Activated naive CD4-positive, alpha-beta T cell treated with anti-CD3 and anti-CD28 coated beads for 36 hours (primary cell): ENCODE data around the gene SLC25A36. TPM values are rescaled to one million over a fixed set of nuclear protein-coding genes. Genes with fewer than 3 reads are reported as not detected.
"Not testable (repeated sequence)": the region's sequence is repeated elsewhere in the genome, so short reads cannot be mapped to it uniquely, and the experiment has no call there.

Source experiments
- CTCF ChIA-PET: fragments of 350-600 bp; sonication (Branson Sonifier 250); formaldehyde crosslinking; loops from one replicate; lab custom pipeline; 2021; ENCODE audit warnings: antibody characterized with exemption; lab: Charles Lee
- DNase-seq: peaks from one replicate; pipeline ENCODE4 v3.0.0-alpha.2; 2020
- H3K27ac Mint-ChIP-seq: one replicate; pipeline ENCODE4 v1.8.0; 2021; ENCODE audit warnings: mild to moderate bottlenecking, mixed read lengths
- H3K27me3 Mint-ChIP-seq: one replicate; pipeline ENCODE4 v1.8.0; 2021; ENCODE audit warnings: low read depth, mixed read lengths
- H3K36me3 Mint-ChIP-seq: one replicate; pipeline ENCODE4 v1.8.0; 2021; ENCODE audit warnings: low read depth, mixed read lengths
- H3K4me1 Mint-ChIP-seq: one replicate; pipeline ENCODE4 v1.8.0; 2021; ENCODE audit warnings: low read depth, mixed read lengths
- H3K4me3 Mint-ChIP-seq: one replicate; pipeline ENCODE4 v1.8.0; 2021; ENCODE audit warnings: mild to moderate bottlenecking, moderate library complexity, mixed read lengths
- H3K9me3 Mint-ChIP-seq: one replicate; pipeline ENCODE4 v1.8.0; 2021; ENCODE audit warnings: mixed read lengths
- intact Hi-C: fragments of 100-400 bp; cut with micrococcal nuclease; formaldehyde crosslinking; loops from one replicate; pipeline ENCODE4 v1.15.1; 2023
- total RNA-seq, 2 experiments: library from RNA; stranded (reverse); gene quantifications; one replicate each; pipeline ENCODE4 v1.2.3, GENCODE V29; 2021

Gene SLC25A36
- total RNA-seq, 2 experiments from 2014 or later, result 48.7 to 50.1 TPM

DNA sequence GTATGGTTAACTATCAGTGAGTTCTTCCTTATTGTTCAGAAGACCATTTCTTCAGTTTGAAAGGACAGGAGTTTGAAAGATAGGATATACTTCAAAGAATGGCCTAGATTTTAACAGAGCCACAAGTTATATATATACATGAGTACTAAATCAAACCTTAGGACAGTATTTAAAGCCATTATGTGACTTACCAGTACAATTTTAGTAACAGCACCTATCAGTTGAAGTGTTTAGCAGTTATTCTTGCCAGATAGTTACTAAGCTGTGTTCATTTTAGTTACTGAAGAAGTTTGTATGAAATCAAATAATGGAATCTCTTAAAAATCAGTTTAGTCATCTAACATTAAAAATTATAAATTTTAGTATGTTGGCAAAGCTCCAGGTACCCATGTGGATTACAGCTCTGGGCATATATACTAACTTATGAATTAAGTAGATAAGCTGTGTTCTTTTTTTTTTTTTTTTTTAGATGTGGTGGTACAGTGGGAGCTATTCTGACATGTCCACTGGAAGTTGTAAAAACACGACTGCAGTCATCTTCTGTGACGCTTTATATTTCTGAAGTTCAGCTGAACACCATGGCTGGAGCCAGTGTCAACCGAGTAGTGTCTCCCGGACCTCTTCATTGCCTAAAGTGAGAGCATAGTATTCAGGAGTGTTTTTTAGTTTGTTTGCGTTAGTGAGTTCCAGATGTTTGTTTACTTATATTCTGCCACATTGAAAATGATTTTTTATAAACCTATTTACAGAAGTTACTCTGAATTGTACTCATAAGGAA, 14.6 kb downstream of the SLC25A36 start:
- Mint-ChIP-seq H3K4me1 (peaks cover 27% of the 10 kb centered on the region), H3K9me3 (no peaks in the 10 kb centered on the region), H3K4me3 (no peak overlapping the region), H3K27ac (no peak overlapping the region), H3K36me3 (peaks cover 13% of the 10 kb centered on the region), H3K27me3 (no peaks in the 10 kb centered on the region)
- DNase-seq, result no peak
- CTCF ChIA-PET, result interaction anchor here (0.8 to 1.6 kb wide), 2 partner anchors 12 to 43 kb away, joined by 3 read pairs; no protein-coding TSS in a partner anchor
- intact Hi-C loops, result no loop called here

DNA sequence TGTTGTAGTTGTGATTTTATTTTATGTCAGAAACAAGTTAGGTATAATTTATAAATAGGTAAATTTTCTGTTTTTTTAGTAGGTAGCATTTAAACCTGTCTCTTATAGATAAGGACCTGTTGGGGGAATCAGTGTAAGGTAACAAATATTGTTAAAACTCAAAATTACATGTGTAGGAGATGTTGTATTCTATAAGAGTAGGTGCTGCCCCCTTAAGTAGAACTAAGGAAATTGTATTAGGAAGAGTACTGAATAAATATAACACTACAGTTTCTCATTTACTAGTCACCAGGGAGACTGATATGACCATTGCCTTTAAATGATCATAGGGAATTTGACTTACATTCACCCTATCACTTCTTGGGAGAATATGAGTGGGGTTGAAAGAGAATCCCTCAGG, 31.2 kb downstream of the SLC25A36 start:
- H3K36me3 Mint-ChIP-seq, result peaks cover 14% of the 10 kb centered on the region

DNA sequence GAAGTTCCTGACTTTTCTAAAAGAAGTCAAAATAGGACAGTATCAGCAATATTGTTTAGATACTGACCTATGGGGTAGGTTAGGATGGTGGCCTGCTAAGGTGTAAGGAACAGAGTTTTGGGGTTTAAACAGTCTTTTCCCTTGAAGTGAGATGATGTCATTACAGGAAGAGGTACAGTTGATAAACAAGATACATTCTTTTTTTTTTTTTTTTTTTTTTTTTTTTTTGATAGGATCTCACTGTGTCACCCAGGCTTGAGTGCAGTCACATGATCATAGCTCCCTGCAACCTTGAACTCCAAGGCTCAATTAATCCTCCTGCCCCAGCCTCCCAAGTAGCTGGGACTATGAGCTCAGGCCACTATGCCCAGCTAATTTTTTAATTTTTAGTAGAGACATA, 33.3 kb downstream of the SLC25A36 start:
- intact Hi-C loops, result no loop called here
- Mint-ChIP-seq H3K4me1 (peaks cover 4% of the 10 kb centered on the region), H3K27me3 (no peaks in the 10 kb centered on the region), H3K36me3 (peaks cover 14% of the 10 kb centered on the region), H3K9me3 (no peaks in the 10 kb centered on the region), H3K27ac (no peak overlapping the region), H3K4me3 (no peak overlapping the region)
- CTCF ChIA-PET, result interaction anchor here (0.5 to 1.1 kb wide), 4 partner anchors 11 to 217 kb away, joined by 3 read pairs; no protein-coding TSS in a partner anchor
- no peak for DNase-seq

More for the DNA sequence above, 31.2 kb downstream of the SLC25A36 start:
- no peaks in the 10 kb centered on the region for H3K27me3 Mint-ChIP-seq
- no peaks in the 10 kb centered on the region for H3K9me3 Mint-ChIP-seq
- CTCF ChIA-PET, result interaction anchor here (1.5 to 2.3 kb wide), 3 partner anchors 28 to 219 kb away, joined by 3 to 6 read pairs (median 3); no protein-coding TSS in a partner anchor
- no peak for DNase-seq
- peaks cover 4% of the 10 kb centered on the region for H3K4me1 Mint-ChIP-seq
- H3K4me3 Mint-ChIP-seq, result no peak overlapping the region
- no peak overlapping the region for H3K27ac Mint-ChIP-seq
- intact Hi-C loops, result loop anchor here (1.0 to 2.0 kb wide), 2 partner anchors 50 to 75 kb away; no protein-coding TSS in a partner anchor

DNA sequence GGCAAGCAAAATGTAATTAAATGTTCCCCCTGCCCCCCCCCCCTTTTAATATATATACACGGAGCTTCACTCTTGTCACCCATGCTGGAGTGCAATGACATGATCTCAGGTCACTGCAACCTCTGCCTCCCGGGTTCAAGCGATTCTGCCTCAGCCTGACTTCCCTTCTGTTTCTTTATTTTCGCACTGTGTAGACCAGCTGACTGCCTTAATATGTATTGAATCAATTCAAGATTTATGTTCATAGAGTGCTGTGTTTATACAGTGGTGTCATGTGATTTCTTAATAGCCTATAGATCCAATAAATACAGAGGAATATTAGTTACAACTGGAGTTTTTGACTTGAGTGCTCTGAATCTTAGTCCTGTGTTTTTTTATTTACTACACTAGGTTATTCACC, 39.0 kb downstream of the SLC25A36 start:
- no peaks in the 10 kb centered on the region for H3K4me1 Mint-ChIP-seq

DNA sequence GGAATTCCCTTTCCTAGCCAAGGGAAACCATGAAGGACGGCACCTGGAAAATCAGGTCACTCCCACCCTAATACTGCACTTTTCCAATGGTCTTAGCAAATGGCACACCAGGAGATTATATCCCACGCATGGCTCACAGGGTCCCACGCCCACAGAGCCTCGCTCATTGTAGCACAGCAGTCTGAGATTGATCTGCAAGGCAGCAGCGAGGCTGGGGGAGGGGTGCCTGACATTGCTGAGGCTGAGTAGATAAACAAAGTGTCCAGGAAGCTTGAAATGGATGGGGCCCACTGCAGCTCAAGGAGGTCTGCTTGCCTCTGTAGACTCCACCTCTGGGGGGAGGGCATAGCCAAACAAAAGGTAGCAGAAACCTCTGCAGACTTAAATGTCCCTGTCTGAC, 46.2 kb downstream of the SLC25A36 start:
- DNase-seq, CTCF ChIA-PET, intact Hi-C loops, H3K36me3 Mint-ChIP-seq, H3K27me3 Mint-ChIP-seq, H3K27ac Mint-ChIP-seq, H3K4me3 Mint-ChIP-seq, H3K4me1 Mint-ChIP-seq: not testable (repeated sequence)
- peaks cover 12% of the 10 kb centered on the region for H3K9me3 Mint-ChIP-seq

More for the DNA sequence above, 39.0 kb downstream of the SLC25A36 start:
- Mint-ChIP-seq H3K36me3 (peaks cover 6% of the 10 kb centered on the region), H3K27ac (no peak overlapping the region), H3K9me3 (peaks cover 4% of the 10 kb centered on the region), H3K4me3 (no peak overlapping the region), H3K27me3 (no peaks in the 10 kb centered on the region)
- CTCF ChIA-PET, result no interaction called here
- DNase-seq, result no peak
- intact Hi-C loops, result no loop called here

DNA sequence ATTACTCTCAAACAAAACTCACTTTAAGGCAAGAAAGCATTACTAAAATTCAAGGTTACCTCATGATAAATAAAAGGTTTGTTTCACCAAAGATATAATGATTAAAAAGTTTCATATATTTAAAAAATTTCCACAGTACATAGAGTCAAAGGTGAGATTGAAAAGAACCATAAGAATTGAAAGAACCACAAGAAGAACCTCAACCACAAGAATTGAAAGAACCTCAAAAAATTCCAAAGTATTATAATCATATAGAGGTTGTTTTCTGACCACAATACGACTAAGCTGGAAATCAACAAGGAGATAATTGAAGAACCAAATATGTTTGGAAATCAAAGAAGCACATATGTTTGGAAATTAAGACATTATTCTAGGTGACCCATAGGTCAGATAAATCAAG, 52.7 kb downstream of the SLC25A36 start:
- no peak overlapping the region for H3K27ac Mint-ChIP-seq

DNA sequence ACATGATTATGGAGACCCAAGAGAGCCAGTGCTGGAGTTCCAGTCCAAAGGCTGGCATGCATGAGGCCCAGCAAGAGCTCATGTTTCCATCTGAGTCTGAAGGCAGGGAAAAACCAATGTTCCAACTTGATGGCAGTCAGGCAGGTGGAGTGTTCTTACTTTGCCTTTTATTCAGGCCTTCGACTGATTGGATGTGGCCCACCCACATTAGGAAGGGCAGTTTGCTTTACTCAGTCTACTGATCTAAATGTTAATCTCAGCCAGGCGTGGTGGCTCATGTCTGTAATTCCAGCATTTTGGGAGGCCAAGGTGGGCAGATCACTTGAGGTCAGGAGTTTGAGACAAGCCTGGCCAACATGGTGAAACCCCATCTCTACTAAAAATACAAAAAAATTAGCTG, 53.2 kb downstream of the SLC25A36 start:
- H3K4me3 Mint-ChIP-seq, H3K36me3 Mint-ChIP-seq, H3K4me1 Mint-ChIP-seq, intact Hi-C loops, H3K27me3 Mint-ChIP-seq, CTCF ChIA-PET, H3K27ac Mint-ChIP-seq, DNase-seq, H3K9me3 Mint-ChIP-seq: not testable (repeated sequence)

More for the DNA sequence above, 52.7 kb downstream of the SLC25A36 start:
- no peak for DNase-seq
- CTCF ChIA-PET, result no interaction called here
- intact Hi-C loops, result no loop called here
- H3K9me3 Mint-ChIP-seq, result no peaks in the 10 kb centered on the region
- H3K36me3 Mint-ChIP-seq, result no peaks in the 10 kb centered on the region
- H3K4me1 Mint-ChIP-seq, result no peaks in the 10 kb centered on the region
- H3K27me3 Mint-ChIP-seq, result no peaks in the 10 kb centered on the region
- no peak overlapping the region for H3K4me3 Mint-ChIP-seq

DNA sequence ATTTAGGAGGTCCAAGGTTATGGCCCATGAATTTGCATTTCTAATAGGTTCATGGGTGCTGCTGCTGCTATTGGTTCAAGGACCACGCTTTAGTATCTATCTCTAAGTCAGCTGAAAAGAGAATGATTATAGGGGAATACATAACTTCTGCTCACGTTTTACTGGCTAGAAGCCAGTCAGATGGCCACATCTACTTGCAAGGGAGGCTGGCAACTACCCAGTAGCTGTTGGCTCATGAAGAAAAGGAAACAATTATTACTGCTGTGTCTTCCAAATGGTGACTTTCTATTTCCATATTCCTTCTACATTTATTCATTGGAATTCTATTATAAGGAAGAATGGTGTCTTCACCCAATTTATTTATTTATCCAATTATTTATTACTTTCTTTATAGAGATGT, 54.2 kb downstream of the SLC25A36 start:
- Mint-ChIP-seq H3K9me3 (no peaks in the 10 kb centered on the region), H3K4me3 (no peak overlapping the region), H3K36me3 (no peaks in the 10 kb centered on the region), H3K27me3 (no peaks in the 10 kb centered on the region), H3K27ac (no peak overlapping the region), H3K4me1 (peaks cover 4% of the 10 kb centered on the region)
- DNase-seq, result no peak
- CTCF ChIA-PET, result no interaction called here
- intact Hi-C loops, result no loop called here

DNA sequence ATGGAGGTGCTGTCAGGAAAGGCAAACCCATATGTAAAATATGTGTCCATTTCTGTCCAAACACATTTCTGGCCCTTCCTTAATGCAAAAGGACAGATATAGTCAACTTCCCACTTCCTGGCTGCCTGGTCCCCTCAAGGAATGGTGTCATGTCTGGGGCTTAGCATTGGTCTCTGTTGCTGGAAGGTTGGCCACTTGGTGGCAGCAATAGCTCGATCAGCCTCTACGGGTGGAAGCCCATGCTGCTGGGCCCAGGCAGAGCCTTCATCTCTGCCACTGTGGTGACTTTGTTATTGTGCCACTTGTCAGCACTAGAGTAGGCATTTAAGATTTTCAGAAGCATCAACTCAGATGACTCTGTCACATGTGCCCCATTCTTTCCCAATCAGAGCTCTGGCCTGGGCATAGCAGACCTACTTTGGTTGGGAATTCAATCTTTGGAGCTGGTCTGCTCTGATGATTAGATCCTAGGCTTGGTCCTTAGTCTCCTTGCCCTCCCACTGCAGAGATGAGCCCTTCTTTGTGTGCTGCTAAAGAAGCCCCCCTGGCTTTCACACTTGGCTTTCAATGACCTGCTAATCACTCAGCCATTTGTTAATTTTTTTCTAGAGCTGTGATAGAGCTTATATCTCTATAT, 58.5 kb downstream of the SLC25A36 start:
- intact Hi-C loops, result loop anchor here (1.0 kb wide), 4 partner anchors 11 to 192 kb away; no protein-coding TSS in a partner anchor
- Mint-ChIP-seq H3K4me3 (no peak overlapping the region), H3K27me3 (no peaks in the 10 kb centered on the region), H3K9me3 (no peaks in the 10 kb centered on the region), H3K36me3 (no peaks in the 10 kb centered on the region), H3K27ac (no peak overlapping the region), H3K4me1 (peaks cover 4% of the 10 kb centered on the region)
- CTCF ChIA-PET, result interaction anchor here (0.5 to 3.4 kb wide), 22 partner anchors 12 to 254 kb away, joined by 3 to 24 read pairs (median 4); no protein-coding TSS in a partner anchor
- DNase-seq, result peak; percentile 73

DNA sequence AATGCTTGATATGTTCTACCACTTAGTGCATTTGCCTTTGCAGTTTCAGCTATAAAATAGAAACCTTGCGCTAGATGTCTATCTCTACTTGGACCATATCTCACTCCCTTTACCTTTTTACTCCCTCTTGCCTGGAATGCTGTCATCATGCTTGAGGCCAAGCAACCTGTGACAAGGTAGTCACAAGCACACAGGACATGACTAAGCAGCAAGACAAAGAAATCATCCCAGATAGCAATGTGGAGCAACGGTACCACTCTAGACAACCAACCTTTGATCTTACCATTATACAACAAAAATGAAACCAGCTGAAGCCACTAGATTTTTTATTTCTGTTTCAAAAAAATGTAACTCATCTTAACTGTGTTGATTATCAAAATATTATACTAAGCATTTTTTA, 59.0 kb downstream of the SLC25A36 start:
- intact Hi-C loops, result loop anchor here (1.0 kb wide), 4 partner anchors 11 to 192 kb away; no protein-coding TSS in a partner anchor
- H3K36me3 Mint-ChIP-seq, result no peaks in the 10 kb centered on the region
- peaks cover 4% of the 10 kb centered on the region for H3K4me1 Mint-ChIP-seq
- no peak for DNase-seq
- H3K27ac Mint-ChIP-seq, result no peak overlapping the region
- no peaks in the 10 kb centered on the region for H3K27me3 Mint-ChIP-seq
- H3K9me3 Mint-ChIP-seq, result no peaks in the 10 kb centered on the region
- CTCF ChIA-PET, result interaction anchor here (0.8 to 3.4 kb wide), 18 partner anchors 11 to 254 kb away, joined by 3 to 24 read pairs (median 4); no protein-coding TSS in a partner anchor
- no peak overlapping the region for H3K4me3 Mint-ChIP-seq

DNA sequence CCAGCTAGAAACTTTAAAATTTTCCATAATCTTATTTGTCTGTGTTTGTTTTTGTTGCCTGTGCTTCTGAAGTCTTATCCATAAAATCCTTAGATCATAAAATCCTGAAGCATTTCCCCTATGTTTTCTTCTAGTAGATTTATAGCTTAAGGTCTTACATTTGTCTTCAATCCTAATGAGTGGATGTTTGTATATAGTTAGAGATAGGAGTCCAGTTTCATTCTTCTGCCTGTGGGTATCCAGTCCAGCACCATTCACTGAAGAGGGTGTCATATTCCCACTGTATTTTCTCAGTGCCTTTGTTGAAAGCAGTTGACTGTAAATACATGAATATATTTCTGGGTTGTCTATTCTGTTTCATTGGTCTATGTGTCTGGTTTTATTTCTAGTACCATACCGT, 64.7 kb downstream of the SLC25A36 start:
- CTCF ChIA-PET, result no interaction called here
- Mint-ChIP-seq H3K27me3 (peaks cover 6% of the 10 kb centered on the region), H3K27ac (no peak overlapping the region), H3K36me3 (no peaks in the 10 kb centered on the region), H3K4me3 (no peak overlapping the region), H3K9me3 (no peaks in the 10 kb centered on the region), H3K4me1 (peaks cover 1% of the 10 kb centered on the region)
- intact Hi-C loops, result no loop called here
- DNase-seq, result no peak

DNA sequence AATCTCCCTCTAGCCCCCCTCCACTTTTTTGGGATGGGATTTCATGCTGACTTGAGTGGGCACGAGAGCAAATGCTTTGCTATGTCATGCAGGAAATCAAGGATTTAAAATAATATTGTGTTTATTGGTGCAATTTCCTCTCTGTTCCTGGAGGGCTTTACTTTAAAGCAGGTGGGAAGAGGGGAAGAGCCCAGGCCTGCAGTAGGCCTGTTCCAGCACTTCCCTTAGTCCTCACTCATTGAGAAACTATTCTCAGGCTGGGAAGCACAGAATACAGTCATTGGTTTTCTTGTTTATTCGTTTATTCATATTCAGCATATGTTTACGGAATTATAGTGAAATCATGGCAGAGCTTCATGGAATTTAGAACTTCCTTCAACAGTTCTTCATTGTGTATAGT, 67.9 kb downstream of the SLC25A36 start:
- intact Hi-C loops, result no loop called here
- CTCF ChIA-PET, result interaction anchor here (0.6 to 4.4 kb wide), 8 partner anchors 8 to 182 kb away, joined by 3 to 22 read pairs (median 4); no protein-coding TSS in a partner anchor
- Mint-ChIP-seq H3K27ac (no peak overlapping the region), H3K4me3 (no peak overlapping the region), H3K4me1 (peaks cover 5% of the 10 kb centered on the region), H3K9me3 (no peaks in the 10 kb centered on the region), H3K36me3 (no peaks in the 10 kb centered on the region), H3K27me3 (peaks cover 8% of the 10 kb centered on the region)
- no peak for DNase-seq
